Gastrocnemius medialis (tissue), 4 donors: ENCODE results near the gene PLA2G12B.

Source experiments
- CTCF ChIP-seq, 5 experiments: fragments of 450-650 bp in 3 of 5; fragments of 200-600 bp in 2 of 5; sonication (generic) in 2 of 5; IDR thresholded peaks in 4 of 5; conservative IDR thresholded peaks in 1 of 5; 1 replicate in 4 of 5; 2 replicates in 1 of 5; pipeline ENCODE4 v1.5.1; 2016 to 2019; ENCODE audit warnings: antibody characterized with exemption in 5 of 5, mild to moderate bottlenecking in 3 of 5, moderate library complexity in 3 of 5
- POLR2A ChIP-seq, 2 donors: fragments of 450-650 bp; IDR thresholded peaks; one replicate each; pipeline ENCODE4 v1.6.1; 2017; ENCODE audit warnings: antibody characterized with exemption in 2 of 2, mild to moderate bottlenecking in 2 of 2, moderate library complexity in 2 of 2

GRCh38 chr10:72930276-72930675 lies 24.3 kb downstream of the PLA2G12B start:
- TF ChIP-seq POLR2A (IDR thresholded peaks at IDR 0.05): no peak
- no peak for TF ChIP-seq CTCF (IDR thresholded peaks at IDR 0.05 in 4 of 5, conservative IDR thresholded peaks at IDR 0.05 in 1 of 5)
